GM12873 (cell line): ENCODE results near the gene CUL1.

Experiments used
- TF ChIP-seq, protein P1 (sequence below): IDR thresholded peaks from 2 replicates; pipeline ENCODE4 v1.5.1; 2012; ENCODE audit warnings: low read depth, mild to moderate bottlenecking, moderate library complexity, low read length, control low read depth; ENCODE audit not compliant: insufficient read depth; ENCODE audit errors: missing control alignments

CUL1 gene

DNA sequence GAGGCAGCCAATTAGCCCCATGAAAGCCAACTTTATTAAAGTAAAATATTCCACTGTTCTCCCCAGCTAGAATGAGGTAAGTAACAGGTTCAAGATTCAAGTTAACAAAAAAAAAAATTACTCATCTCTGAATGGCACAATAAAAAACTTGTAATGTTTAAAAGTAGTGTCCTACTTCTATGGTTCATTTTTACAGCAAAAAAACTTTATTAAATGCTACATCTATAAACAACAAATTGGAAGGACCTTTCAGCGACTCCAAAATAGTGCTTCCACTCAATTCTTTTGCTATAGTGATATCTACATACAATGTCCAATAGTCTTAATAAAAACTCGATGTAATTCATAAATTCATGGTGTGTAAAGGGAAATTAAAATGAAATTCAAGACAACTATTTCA, 126.2 kb downstream of the CUL1 start:
- TF ChIP-seq, protein P1, sequence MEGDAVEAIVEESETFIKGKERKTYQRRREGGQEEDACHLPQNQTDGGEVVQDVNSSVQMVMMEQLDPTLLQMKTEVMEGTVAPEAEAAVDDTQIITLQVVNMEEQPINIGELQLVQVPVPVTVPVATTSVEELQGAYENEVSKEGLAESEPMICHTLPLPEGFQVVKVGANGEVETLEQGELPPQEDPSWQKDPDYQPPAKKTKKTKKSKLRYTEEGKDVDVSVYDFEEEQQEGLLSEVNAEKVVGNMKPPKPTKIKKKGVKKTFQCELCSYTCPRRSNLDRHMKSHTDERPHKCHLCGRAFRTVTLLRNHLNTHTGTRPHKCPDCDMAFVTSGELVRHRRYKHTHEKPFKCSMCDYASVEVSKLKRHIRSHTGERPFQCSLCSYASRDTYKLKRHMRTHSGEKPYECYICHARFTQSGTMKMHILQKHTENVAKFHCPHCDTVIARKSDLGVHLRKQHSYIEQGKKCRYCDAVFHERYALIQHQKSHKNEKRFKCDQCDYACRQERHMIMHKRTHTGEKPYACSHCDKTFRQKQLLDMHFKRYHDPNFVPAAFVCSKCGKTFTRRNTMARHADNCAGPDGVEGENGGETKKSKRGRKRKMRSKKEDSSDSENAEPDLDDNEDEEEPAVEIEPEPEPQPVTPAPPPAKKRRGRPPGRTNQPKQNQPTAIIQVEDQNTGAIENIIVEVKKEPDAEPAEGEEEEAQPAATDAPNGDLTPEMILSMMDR: no peak

DNA sequence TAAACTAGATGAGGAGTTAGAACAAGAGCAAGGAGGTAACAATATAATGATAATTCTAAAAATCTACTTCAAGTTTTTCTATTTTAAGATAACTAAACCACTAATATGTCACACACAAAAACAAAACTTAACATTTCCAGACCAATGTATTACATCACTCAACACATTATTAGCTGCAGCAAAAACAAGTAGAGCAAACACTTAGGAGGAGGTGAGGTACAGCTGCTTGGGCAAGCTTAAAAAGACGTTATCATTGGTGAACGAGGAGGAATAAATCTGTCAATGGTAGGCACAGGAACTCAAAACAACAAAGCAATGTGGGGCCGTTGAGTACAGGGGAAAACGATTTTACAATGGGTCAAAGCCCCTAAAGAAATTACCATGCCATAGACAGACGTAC, 126.6 kb downstream of the CUL1 start:
- TF ChIP-seq, protein P1: no peak

DNA sequence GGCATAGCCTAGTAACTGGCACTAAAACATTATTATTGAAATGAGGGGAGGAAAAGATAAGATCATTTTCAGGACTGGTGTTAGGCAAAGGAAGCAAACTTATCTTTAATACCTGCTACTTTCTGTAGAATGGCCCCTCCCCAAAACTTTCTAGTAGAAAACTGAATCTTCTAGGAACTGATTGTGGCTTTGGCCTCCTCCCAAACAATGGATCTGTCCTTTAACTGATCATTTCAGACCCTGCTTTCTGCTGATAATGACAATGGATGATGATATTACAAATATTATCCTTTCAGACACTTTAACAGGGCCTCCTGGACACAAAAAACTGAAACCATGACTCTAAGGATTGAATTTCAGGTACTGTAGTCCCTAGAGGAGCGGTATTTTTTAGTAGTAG, 130.3 kb downstream of the CUL1 start:
- TF ChIP-seq, protein P1: no peak

DNA sequence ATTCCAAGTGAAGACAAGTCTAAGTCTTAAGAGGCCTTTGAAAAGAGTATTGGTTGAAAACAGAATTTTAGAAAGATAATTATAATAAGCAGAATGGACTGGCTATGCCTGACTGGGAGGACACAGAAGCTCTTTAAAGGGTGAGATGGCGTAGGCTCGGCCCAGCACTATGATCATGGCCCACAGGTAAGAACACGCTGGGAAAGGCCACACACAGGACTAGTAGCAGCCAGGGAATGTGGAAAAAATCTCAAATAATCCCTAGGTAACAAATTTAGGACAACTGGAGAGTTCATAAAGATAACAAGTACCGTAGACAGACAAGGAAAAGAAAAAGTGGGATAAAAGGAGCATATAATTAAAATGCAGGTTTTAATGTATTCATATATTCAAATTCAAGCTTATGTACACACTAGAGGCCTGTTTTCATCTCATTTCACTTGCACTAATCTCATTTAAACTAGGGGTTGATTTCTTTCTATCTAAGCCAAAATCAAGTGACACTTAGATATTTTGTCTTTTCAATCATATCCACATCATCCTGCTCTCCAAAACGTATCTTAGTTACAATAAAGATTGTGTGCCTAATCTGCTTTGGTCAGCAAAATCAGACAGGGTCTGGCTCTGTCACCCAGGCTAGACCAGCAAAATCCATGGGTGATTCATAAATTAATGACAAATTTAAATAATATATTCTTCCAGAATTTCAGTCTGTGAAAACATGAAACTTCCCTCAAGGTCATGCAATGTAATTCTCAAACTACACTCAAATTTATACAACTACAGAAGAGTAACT, 132.4 kb downstream of the CUL1 start:
- TF ChIP-seq, protein P1: no peak

DNA sequence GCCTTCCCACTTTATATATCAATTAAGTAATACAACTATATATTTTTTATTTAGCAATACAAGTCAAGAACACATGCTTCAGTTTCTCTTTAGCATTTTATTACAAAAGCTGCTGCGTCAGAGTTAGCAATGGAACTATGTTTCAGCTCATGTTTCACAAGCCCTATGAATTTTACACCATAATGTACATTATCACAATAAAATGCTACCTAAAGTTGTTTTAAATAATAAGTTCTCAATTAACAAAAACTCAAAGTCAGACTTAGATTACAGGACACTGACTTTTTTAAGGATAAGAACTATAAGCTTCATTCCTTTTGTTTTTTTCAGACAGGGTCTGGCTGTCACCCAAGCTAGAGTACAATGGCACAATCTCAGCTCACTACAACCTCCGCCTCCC, 133.1 kb downstream of the CUL1 start:
- TF ChIP-seq, protein P1: no peak

DNA sequence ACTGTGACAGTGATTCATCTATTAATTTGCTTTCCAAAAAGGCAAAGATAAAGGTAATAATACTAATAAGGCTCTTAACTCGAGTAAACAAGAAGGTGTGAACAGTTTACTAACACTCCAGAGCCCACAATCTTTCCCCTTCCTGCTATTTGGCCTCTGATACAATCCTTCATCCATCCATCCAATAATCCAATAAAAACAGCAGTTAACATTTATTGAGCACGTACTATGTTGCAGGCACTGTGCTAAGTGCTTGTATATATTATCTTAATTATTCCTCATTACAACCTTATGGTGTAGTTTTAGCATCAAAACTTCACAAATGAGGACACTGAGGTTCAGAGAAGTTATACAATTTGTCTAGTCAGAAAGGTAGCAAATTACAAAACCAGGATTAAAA, 135.9 kb downstream of the CUL1 start:
- TF ChIP-seq, protein P1: no peak

DNA sequence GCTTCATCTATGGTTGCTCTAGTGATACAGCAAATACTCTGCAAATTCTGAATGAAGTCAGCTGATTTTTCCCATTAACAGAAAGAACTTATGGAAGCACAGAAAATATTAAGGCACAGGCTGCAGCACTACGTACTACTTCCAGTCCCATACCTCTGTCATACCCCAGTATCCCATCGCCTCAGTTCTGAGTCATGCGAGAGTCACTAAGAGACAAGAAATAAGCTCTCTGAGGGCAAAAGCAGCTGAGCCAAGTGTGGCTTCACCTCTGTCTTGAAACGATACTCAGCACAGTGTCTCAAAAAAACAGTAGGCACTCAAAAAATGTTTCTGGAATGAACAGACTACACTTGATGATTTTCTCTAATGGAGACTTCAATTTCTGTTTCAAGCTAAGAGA, 137.2 kb downstream of the CUL1 start:
- TF ChIP-seq, protein P1: no peak
